Thoracic aorta (tissue), 2 donors: ENCODE data around the gene SRSF12. TPM values are rescaled to one million over a fixed set of nuclear protein-coding genes. Genes with fewer than 3 reads are reported as not detected.

Experiments used
- ATAC-seq: fragments of 150-250 bp; one replicate; pipeline ENCODE4 v1.8.0; 2017; ENCODE audit warnings: low read depth; ENCODE audit not compliant: insufficient number of reproducible peaks, low FRiP score
- DNase-seq: peaks from one replicate; pipeline ENCODE4 v3.0.0-alpha.2; 2020; ENCODE audit warnings: low spot score
- H3K27ac ChIP-seq, 2 donors: fragments of 200-600 bp; sonication (generic); 1 replicate in 1 of 2; 2 replicates in 1 of 2; pipeline ENCODE4 v1.5.1; 2016; ENCODE audit warnings: mild to moderate bottlenecking in 2 of 2, moderate library complexity in 2 of 2
- H3K27me3 ChIP-seq: fragments of 200-600 bp; sonication (generic); replicated peaks from 2 replicates; pipeline ENCODE4 v1.6.0; 2016; ENCODE audit warnings: mild to moderate bottlenecking; ENCODE audit not compliant: insufficient read depth
- H3K36me3 ChIP-seq: fragments of 200-600 bp; sonication (generic); one replicate; pipeline ENCODE4 v1.5.1; 2016
- H3K4me1 ChIP-seq, 2 donors: fragments of 200-600 bp; sonication (generic); 1 replicate in 1 of 2; 2 replicates in 1 of 2; pipeline versions ENCODE4 v1.5.1 to v1.6.0; 2016; ENCODE audit warnings: low read depth in 2 of 2, mild to moderate bottlenecking in 1 of 2; ENCODE audit not compliant: control insufficient read depth in 1 of 2
- H3K4me3 ChIP-seq: fragments of 200-600 bp; sonication (generic); 2 replicates; pipeline ENCODE4 v1.5.1; 2016; ENCODE audit warnings: mild to moderate bottlenecking
- H3K9me3 ChIP-seq: fragments of 200-600 bp; sonication (generic); 2 replicates; pipeline ENCODE4 v1.5.1; 2016
- total RNA-seq, 2 donors: library from RNA; depleted of rRNA; stranded (reverse); fragments of >200 nt; gene quantifications; one replicate each; pipeline versions ENCODE4 v1.1.0 to v1.2.3, GENCODE V29; 2016
- TF ChIP-seq, protein P1 (sequence below): fragments of 200-600 bp; sonication (generic); IDR thresholded peaks from one replicate; pipeline ENCODE4 v1.5.1; 2019; ENCODE audit warnings: antibody characterized with exemption

Gene SRSF12
- total RNA-seq, 2 donors from 2014 or later: 0.41 to 1.3 TPM

DNA sequence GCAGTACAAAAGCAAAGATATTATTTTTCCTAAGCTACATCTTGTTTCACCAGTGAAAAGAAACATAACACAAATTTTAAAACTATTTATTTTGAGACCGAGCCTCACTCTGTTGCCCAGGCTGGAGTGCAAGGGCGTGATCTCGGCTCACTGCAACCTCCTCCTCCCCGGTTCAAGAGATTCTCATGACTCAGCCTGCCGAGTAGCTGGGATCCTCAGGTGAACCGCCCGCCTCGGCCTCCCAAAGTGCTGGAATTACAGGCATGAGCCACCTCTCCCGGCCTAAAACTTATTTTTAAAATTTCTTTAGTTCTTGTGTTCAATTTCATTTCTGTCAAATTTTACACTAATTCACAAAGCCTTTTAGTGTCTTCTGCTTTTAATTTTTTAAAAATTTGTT is 5.9 kb downstream of the SRSF12 start:
- no peaks in the 10 kb centered on the region for H3K36me3 ChIP-seq
- ATAC-seq: no peak
- H3K9me3 ChIP-seq: no peaks in the 10 kb centered on the region
- H3K4me3 ChIP-seq: no peak overlapping the region
- TF ChIP-seq, protein P1, sequence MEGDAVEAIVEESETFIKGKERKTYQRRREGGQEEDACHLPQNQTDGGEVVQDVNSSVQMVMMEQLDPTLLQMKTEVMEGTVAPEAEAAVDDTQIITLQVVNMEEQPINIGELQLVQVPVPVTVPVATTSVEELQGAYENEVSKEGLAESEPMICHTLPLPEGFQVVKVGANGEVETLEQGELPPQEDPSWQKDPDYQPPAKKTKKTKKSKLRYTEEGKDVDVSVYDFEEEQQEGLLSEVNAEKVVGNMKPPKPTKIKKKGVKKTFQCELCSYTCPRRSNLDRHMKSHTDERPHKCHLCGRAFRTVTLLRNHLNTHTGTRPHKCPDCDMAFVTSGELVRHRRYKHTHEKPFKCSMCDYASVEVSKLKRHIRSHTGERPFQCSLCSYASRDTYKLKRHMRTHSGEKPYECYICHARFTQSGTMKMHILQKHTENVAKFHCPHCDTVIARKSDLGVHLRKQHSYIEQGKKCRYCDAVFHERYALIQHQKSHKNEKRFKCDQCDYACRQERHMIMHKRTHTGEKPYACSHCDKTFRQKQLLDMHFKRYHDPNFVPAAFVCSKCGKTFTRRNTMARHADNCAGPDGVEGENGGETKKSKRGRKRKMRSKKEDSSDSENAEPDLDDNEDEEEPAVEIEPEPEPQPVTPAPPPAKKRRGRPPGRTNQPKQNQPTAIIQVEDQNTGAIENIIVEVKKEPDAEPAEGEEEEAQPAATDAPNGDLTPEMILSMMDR: no peak
- DNase-seq: no peak
- H3K4me1 ChIP-seq: peaks cover 2 to 12% of the 10 kb centered on the region in 2 donors
- H3K27ac ChIP-seq: no peak overlapping the region
- H3K27me3 ChIP-seq: no peaks in the 10 kb centered on the region

DNA sequence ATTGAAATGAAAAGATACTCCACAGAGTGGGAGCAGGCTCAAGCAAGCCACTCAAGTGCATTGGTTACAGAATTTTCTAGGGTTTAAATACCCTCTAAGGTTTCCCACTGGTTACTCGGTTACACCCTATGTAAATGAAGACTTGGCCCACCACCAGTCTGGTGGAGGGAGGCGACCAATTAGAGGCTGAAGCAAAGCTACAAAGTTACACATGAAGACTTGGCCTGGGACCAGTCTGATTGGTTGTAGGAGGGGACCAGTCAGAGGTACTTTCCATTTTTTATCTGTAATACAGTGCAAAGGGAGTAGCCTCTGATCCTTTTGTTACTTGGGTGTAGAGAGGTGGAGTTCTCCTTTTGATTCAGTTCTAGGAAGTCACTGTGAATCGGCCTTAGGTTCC is 7.6 kb downstream of the SRSF12 start:
- Histone ChIP-seq H3K27ac (no peak overlapping the region), H3K27me3 (no peaks in the 10 kb centered on the region), H3K9me3 (no peaks in the 10 kb centered on the region), H3K4me1 (peaks cover 2 to 7% of the 10 kb centered on the region in 2 donors), H3K4me3 (no peak overlapping the region), H3K36me3 (no peaks in the 10 kb centered on the region)
- DNase-seq: no peak
- ATAC-seq: no peak
- TF ChIP-seq, protein P1: no peak

DNA sequence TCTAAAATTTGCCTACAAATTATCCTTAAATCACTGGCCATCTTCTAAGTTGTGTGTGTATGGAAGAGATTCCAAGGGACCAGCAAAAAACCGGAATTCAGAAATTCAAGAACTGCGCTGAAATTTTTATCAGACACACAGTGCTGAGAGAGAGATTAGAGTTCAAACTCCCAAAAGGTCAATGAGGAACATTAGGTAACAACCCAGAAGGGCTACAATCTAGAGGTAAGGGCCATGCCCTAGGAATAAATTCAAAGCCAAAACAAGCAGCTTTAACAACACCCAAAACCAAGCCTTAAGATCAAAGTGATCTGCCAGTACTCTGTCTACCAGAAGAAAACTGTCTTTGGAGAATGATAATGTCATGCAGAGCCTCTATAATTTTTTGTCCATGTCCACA is 17.8 kb downstream of the SRSF12 start:
- Histone ChIP-seq H3K27ac (no peak overlapping the region), H3K9me3 (no peaks in the 10 kb centered on the region), H3K36me3 (no peaks in the 10 kb centered on the region), H3K4me3 (no peak overlapping the region), H3K4me1 (peaks cover 7 to 20% of the 10 kb centered on the region in 2 donors), H3K27me3 (no peaks in the 10 kb centered on the region)
- ATAC-seq (no peak), DNase-seq (no peak)
- TF ChIP-seq, protein P1: no peak

DNA sequence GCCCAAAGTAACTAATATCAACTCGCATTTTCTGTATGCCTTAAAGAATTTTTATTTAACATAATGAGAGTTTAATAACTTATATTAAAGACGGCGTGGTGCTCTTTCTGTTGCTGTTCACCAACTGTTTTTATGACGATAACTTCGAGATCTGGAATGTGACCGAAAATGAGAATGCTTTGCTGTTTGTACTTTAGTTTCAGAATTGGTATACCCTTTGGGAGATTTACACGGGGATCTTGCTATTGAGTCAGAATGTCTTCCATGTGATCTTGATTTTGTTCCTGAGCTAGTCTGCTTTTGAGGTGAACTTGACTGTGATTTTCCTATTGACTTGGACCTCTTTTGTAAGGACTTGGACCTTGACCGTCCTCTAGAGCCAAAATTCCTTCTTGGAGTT is 19.4 kb downstream of the SRSF12 start:
- H3K27me3 ChIP-seq: no peaks in the 10 kb centered on the region
- H3K4me3 ChIP-seq: peak overlapping the region; percentile 56
- TF ChIP-seq, protein P1: no peak
- H3K27ac ChIP-seq: peak overlapping the region in 1 of 2 donors; percentile 22
- H3K4me1 ChIP-seq: peaks cover 7 to 20% of the 10 kb centered on the region in 2 donors
- no peaks in the 10 kb centered on the region for H3K36me3 ChIP-seq
- H3K9me3 ChIP-seq: no peaks in the 10 kb centered on the region
- no peak for DNase-seq
- no peak for ATAC-seq

DNA sequence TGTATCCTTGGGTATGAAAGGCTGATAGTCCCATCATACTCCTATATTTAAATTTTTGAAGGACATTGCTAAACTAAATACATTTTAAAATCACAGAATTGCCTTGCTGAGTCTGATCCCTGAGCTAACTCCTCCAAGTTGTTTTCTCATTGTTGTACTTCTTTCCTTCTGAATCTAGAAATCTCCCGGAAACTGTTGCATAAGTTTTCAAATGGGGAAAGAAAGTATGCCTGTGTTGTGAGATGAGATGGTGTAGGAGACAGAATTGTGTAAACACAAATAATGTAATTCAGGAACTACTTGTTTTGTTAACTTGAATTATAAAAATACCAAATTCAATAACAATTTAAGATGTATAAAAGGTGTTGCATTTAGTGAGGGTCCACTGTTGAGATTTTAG is 30.0 kb downstream of the SRSF12 start:
- no peaks in the 10 kb centered on the region for H3K9me3 ChIP-seq
- H3K27ac ChIP-seq: no peak overlapping the region
- peaks cover 28 to 47% of the 10 kb centered on the region in 2 donors for H3K4me1 ChIP-seq
- peaks cover 15% of the 10 kb centered on the region for H3K36me3 ChIP-seq
- ATAC-seq: no peak
- DNase-seq: no peak
- H3K4me3 ChIP-seq: no peak overlapping the region
- TF ChIP-seq, protein P1: no peak
- no peaks in the 10 kb centered on the region for H3K27me3 ChIP-seq
